OCI-LY7 (cell line): ENCODE measurements around the gene FGF21.

Experiments used
- CTCF ChIP-seq: fragments of 200-600 bp; sonication (generic); conservative IDR thresholded peaks from 2 replicates; pipeline ENCODE4 v1.5.1; 2014; ENCODE audit warnings: mild to moderate bottlenecking, antibody characterized with exemption, low read length, moderate library complexity, mixed read lengths
- EZH2phosphoT487 ChIP-seq: fragments of 200-600 bp; sonication (generic); IDR thresholded peaks from 2 replicates; pipeline ENCODE4 v1.6.1; 2018; ENCODE audit warnings: low read depth, borderline replicate concordance, mild to moderate bottlenecking, mixed run types, antibody characterized with exemption, low read length, moderate library complexity, mixed read lengths

- TF ChIP-seq CTCF (no peak), EZH2phosphoT487 (no peak)
Measured at GRCh38 chr19:48806818-48807589, 51.7 kb downstream of the FGF21 start.
